HUES6 (cell line): ENCODE data around the gene OR5D14.

Experiments
- H3K27ac ChIP-seq: 2 replicates; pipeline ENCODE4 v1.7.0; 2013; ENCODE audit warnings: low read depth, mild to moderate bottlenecking, low read length, inconsistent platforms
- H3K27me3 ChIP-seq: 2 replicates; pipeline ENCODE4 v1.6.1; 2013; ENCODE audit warnings: low read length; ENCODE audit not compliant: control insufficient read depth, insufficient read depth
- H3K36me3 ChIP-seq: 2 replicates; pipeline ENCODE4 v1.6.1; 2013; ENCODE audit warnings: low read length; ENCODE audit not compliant: control insufficient read depth, insufficient read depth
- H3K4me1 ChIP-seq: 2 replicates; pipeline ENCODE4 v1.6.1; 2013; ENCODE audit warnings: low read length; ENCODE audit not compliant: control insufficient read depth, insufficient read depth
- H3K4me3 ChIP-seq: 2 replicates; pipeline ENCODE4 v1.5.1; 2013; ENCODE audit warnings: low read depth, low read length
- H3K9ac ChIP-seq: one replicate; pipeline ENCODE4 v1.6.1; 2013; ENCODE audit warnings: mild to moderate bottlenecking, low read length
- H3K9me3 ChIP-seq: 2 replicates; pipeline ENCODE4 v1.6.1; 2013; ENCODE audit warnings: low read depth, low read length; ENCODE audit not compliant: control insufficient read depth, insufficient read depth

OR5D14 gene

DNA sequence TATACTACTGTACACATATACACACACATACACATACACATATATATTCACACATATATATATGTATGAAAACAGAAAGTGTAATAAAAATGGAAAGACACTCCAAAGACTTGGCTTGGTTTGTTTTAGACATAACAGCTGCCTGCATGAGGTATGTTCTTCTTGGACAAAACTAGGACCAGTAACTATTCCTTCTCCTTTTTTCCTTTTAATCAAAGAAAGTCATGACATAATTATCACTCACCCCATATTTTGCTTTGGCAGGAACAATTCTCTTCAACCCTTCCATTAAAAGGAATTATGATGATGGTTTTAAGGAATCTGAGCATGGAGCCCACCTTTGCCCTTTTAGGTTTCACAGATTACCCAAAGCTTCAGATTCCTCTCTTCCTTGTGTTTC, at the start of gene OR5D14:
TSS of gene OR5D14 (plus strand) at position 301 of the 400 bp plus-strand sequence. CDS start at position 301, 0 bp downstream.
- Histone ChIP-seq H3K27me3 (no peaks in the 10 kb centered on the region), H3K9me3 (peaks cover 52% of the 10 kb centered on the region; the same call in 1 of the 2 replicates), H3K27ac (no peak within 1 kb of the TSS), H3K4me1 (no peaks in the 10 kb centered on the region), H3K4me3 (no peak within 1 kb of the TSS), H3K9ac (no peak within 1 kb of the TSS), H3K36me3 (no peaks in the 10 kb centered on the region)

DNA sequence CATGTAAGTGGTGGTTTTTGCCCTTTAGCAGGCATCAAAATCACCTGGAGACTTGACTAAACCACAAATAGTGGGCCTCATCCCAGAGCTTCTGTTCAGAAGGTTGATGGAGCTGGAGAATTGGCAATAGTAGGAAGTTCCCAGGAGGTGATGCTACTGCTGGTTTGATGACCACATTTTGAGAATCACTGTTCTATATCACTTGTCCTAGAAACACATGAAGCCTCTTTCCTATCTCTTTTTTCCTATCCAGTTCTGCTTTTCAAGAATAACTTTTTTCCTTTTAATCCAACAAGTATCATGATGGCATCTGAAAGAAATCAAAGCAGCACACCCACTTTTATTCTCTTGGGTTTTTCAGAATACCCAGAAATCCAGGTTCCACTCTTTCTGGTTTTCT, 22.2 kb upstream of the OR5D14 start, which contains the start of gene OR5D13:
TSS of gene OR5D13 (plus strand) at position 301 of the 400 bp plus-strand sequence. CDS start at position 301, 0 bp downstream.
- no peak within 1 kb of the TSS for H3K9ac ChIP-seq
- H3K27me3 ChIP-seq: no peaks in the 10 kb centered on the region
- H3K27ac ChIP-seq: no peak within 1 kb of the TSS
- no peaks in the 10 kb centered on the region for H3K4me1 ChIP-seq
- no peaks in the 10 kb centered on the region for H3K36me3 ChIP-seq
- no peak within 1 kb of the TSS for H3K4me3 ChIP-seq
- peaks cover 33% of the 10 kb centered on the region; the same call in 1 of the 2 replicates for H3K9me3 ChIP-seq

GRCh38 chr11:55791606-55792005, 3.8 kb upstream of the OR5D14 start:
- Histone ChIP-seq H3K36me3 (no peaks in the 10 kb centered on the region), H3K27me3 (no peaks in the 10 kb centered on the region), H3K9ac (no peak overlapping the region), H3K27ac (no peak overlapping the region), H3K4me3 (no peak overlapping the region), H3K4me1 (no peaks in the 10 kb centered on the region), H3K9me3 (peaks cover 50% of the 10 kb centered on the region; the same call in 1 of the 2 replicates)

DNA sequence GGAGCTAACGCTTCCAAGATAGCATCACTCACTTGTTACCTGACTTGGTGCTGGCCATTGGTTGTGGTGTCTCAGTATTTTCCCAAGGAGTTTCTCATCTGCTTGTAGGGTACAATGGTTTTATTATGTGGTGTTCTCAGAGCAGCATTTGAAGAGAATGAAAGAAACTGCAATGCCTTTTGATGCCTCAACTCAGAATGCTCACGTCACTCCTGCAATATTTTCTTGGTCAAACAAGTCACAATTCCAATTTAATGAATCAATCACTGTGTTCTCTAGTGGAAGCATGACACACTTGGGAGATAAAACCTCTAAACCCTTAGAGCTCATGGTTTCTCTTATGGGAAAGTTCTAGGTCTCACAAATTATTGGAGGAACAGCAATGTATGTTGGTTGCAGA, 2.0 kb upstream of the OR5D14 start:
- Histone ChIP-seq H3K9me3 (peaks cover 42% of the 10 kb centered on the region; the same call in 1 of the 2 replicates), H3K9ac (no peak overlapping the region), H3K4me3 (no peak overlapping the region), H3K27ac (no peak overlapping the region), H3K36me3 (no peaks in the 10 kb centered on the region), H3K27me3 (no peaks in the 10 kb centered on the region), H3K4me1 (no peaks in the 10 kb centered on the region)

- H3K4me3 ChIP-seq: no peak overlapping the region
These were observed 10.9 kb downstream of the OR5D14 start for GRCh38 chr11:55806248-55806647.

GRCh38 chr11:55811067-55811466, 15.7 kb downstream of the OR5D14 start, which contains the start of gene OR5L1:
TSS of gene OR5L1 (plus strand) at chr11:55811367. CDS start at chr11:55811467, 100 bp downstream.
- H3K4me1 ChIP-seq: no peaks in the 10 kb centered on the region
- no peak within 1 kb of the TSS for H3K4me3 ChIP-seq
- H3K9ac ChIP-seq: no peak within 1 kb of the TSS
- H3K27ac ChIP-seq: no peak within 1 kb of the TSS
- H3K27me3 ChIP-seq: no peaks in the 10 kb centered on the region; the same call in 1 of the 2 replicates
- H3K9me3 ChIP-seq: peaks cover 47% of the 10 kb centered on the region
- H3K36me3 ChIP-seq: no peaks in the 10 kb centered on the region

More at GRCh38 chr11:55806248-55806647, 10.9 kb downstream of the OR5D14 start:
- no peaks in the 10 kb centered on the region for H3K27me3 ChIP-seq
- H3K9me3 ChIP-seq: peaks cover 54% of the 10 kb centered on the region
- H3K36me3 ChIP-seq: no peaks in the 10 kb centered on the region
- no peak overlapping the region for H3K9ac ChIP-seq
- no peaks in the 10 kb centered on the region for H3K4me1 ChIP-seq
- no peak overlapping the region for H3K27ac ChIP-seq

- no peaks in the 10 kb centered on the region for H3K36me3 ChIP-seq
- peaks cover 32% of the 10 kb centered on the region; the same call in 1 of the 2 replicates for H3K9me3 ChIP-seq
- no peak within 1 kb of the TSS for H3K9ac ChIP-seq
- H3K27me3 ChIP-seq: no peaks in the 10 kb centered on the region
- no peak within 1 kb of the TSS for H3K27ac ChIP-seq
- no peak within 1 kb of the TSS for H3K4me3 ChIP-seq
- H3K4me1 ChIP-seq: no peaks in the 10 kb centered on the region
These were observed 24.0 kb downstream of the OR5D14 start, which contains the start of gene OR5D18 for GRCh38 chr11:55819330-55819729. TSS of gene OR5D18 (plus strand) at chr11:55819630. CDS start at chr11:55819630, 0 bp downstream.

GRCh38 chr11:55826919-55827318, 31.6 kb downstream of the OR5D14 start, which contains the start of gene OR5L2:
TSS of gene OR5L2 (plus strand) at chr11:55827219. CDS start at chr11:55827219, 0 bp downstream.
- H3K27me3 ChIP-seq: no peaks in the 10 kb centered on the region
- peaks cover 34% of the 10 kb centered on the region; the same call in 1 of the 2 replicates for H3K9me3 ChIP-seq
- H3K36me3 ChIP-seq: no peaks in the 10 kb centered on the region
- no peaks in the 10 kb centered on the region for H3K4me1 ChIP-seq
- no peak within 1 kb of the TSS for H3K4me3 ChIP-seq
- H3K9ac ChIP-seq: no peak within 1 kb of the TSS
- H3K27ac ChIP-seq: no peak within 1 kb of the TSS

DNA sequence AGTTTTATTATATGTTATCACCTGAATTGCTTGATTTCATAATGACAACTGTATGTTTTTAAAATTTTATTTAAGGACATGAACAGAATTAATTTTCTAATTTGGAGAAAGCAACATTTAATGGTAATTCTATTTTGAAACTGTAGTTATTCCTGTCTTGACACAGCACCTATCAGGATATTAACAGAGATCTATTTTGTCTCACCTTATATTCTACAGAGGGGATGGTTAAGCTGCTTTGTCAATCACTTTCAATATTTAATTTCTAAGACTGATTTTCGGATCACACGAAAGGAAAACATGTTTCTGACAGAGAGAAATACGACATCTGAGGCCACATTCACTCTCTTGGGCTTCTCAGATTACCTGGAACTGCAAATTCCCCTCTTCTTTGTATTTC, 43.1 kb downstream of the OR5D14 start, which contains the start of gene OR5D16:
TSS of gene OR5D16 (plus strand) at position 301 of the 400 bp plus-strand sequence. CDS start at position 301, 0 bp downstream.
- Histone ChIP-seq H3K4me3 (no peak within 1 kb of the TSS), H3K27me3 (no peaks in the 10 kb centered on the region), H3K27ac (no peak within 1 kb of the TSS), H3K9ac (no peak within 1 kb of the TSS), H3K4me1 (no peaks in the 10 kb centered on the region), H3K9me3 (peaks cover 28% of the 10 kb centered on the region), H3K36me3 (no peaks in the 10 kb centered on the region)
